Nephron progenitor cell (in vitro differentiated cells): Measurements from ENCODE around the gene PCBP3.

Experiments
- DNase-seq: peaks from one replicate; pipeline ENCODE4 v3.0.0; 2021
- H3K27ac Mint-ChIP-seq: 2 replicates; pipeline ENCODE4 v1.8.0; 2021; ENCODE audit warnings: mild to moderate bottlenecking, moderate library complexity, mixed read lengths
- H3K27me3 Mint-ChIP-seq: 2 replicates; pipeline ENCODE4 v1.8.0; 2021; ENCODE audit warnings: mild to moderate bottlenecking, low read depth, mixed read lengths; ENCODE audit not compliant: poor library complexity
- H3K36me3 Mint-ChIP-seq: 2 replicates; pipeline ENCODE4 v1.8.0; 2021; ENCODE audit warnings: low read depth, mixed read lengths
- H3K4me1 Mint-ChIP-seq: 2 replicates; pipeline ENCODE4 v1.8.0; 2021; ENCODE audit warnings: mixed read lengths
- H3K4me3 Mint-ChIP-seq: 2 replicates; pipeline ENCODE4 v1.8.0; 2021; ENCODE audit warnings: mild to moderate bottlenecking, moderate library complexity, mixed read lengths
- H3K9me3 Mint-ChIP-seq: 2 replicates; pipeline ENCODE4 v1.8.0; 2021; ENCODE audit warnings: mild to moderate bottlenecking, moderate library complexity, mixed read lengths
- CTCF ChIP-seq: fragments of 200-600 bp; sonication (generic); IDR thresholded peaks from 2 replicates; pipeline ENCODE4 v1.5.0; 2021; ENCODE audit warnings: antibody characterized with exemption

PCBP3 gene

GRCh38 chr21:45724994-45725843 is 81.7 kb downstream of the PCBP3 start:
- Mint-ChIP-seq H3K4me1 (peaks cover 5% of the 10 kb centered on the region), H3K4me3 (no peak overlapping the region), H3K27me3 (peaks cover 19% of the 10 kb centered on the region), H3K36me3 (no peaks in the 10 kb centered on the region), H3K9me3 (no peaks in the 10 kb centered on the region), H3K27ac (no peak overlapping the region)
- no peak for DNase-seq
- no peak for TF ChIP-seq CTCF

GRCh38 chr21:45725844-45726200 is 82.3 kb downstream of the PCBP3 start:
- H3K9me3 Mint-ChIP-seq: no peaks in the 10 kb centered on the region
- no peak overlapping the region for H3K27ac Mint-ChIP-seq
- TF ChIP-seq CTCF: no peak
- peaks cover 5% of the 10 kb centered on the region for H3K4me1 Mint-ChIP-seq
- no peak overlapping the region for H3K4me3 Mint-ChIP-seq
- no peaks in the 10 kb centered on the region for H3K36me3 Mint-ChIP-seq
- H3K27me3 Mint-ChIP-seq: peaks cover 17% of the 10 kb centered on the region
- DNase-seq: no peak

GRCh38 chr21:45726438-45726837 is 82.9 kb downstream of the PCBP3 start:
- DNase-seq: no peak
- TF ChIP-seq CTCF: no peak
- Mint-ChIP-seq H3K9me3 (no peaks in the 10 kb centered on the region), H3K4me1 (peaks cover 5% of the 10 kb centered on the region), H3K27me3 (peaks cover 17% of the 10 kb centered on the region), H3K4me3 (no peak overlapping the region), H3K36me3 (no peaks in the 10 kb centered on the region), H3K27ac (no peak overlapping the region)

GRCh38 chr21:45727390-45727789 is 83.9 kb downstream of the PCBP3 start:
- Mint-ChIP-seq H3K27me3 (peaks cover 17% of the 10 kb centered on the region), H3K4me3 (no peak overlapping the region)

GRCh38 chr21:45735259-45736000 is 91.9 kb downstream of the PCBP3 start:
- Mint-ChIP-seq H3K27me3 (peaks cover 4% of the 10 kb centered on the region), H3K36me3 (no peaks in the 10 kb centered on the region), H3K4me1 (peaks cover 9% of the 10 kb centered on the region), H3K27ac (no peak overlapping the region), H3K4me3 (no peak overlapping the region), H3K9me3 (peaks cover 7% of the 10 kb centered on the region)
- TF ChIP-seq CTCF: no peak
- no peak for DNase-seq

More at GRCh38 chr21:45727390-45727789, 83.9 kb downstream of the PCBP3 start:
- H3K36me3 Mint-ChIP-seq: no peaks in the 10 kb centered on the region
- H3K9me3 Mint-ChIP-seq: no peaks in the 10 kb centered on the region
- no peak for DNase-seq
- peaks cover 5% of the 10 kb centered on the region for H3K4me1 Mint-ChIP-seq
- no peak overlapping the region for H3K27ac Mint-ChIP-seq
- TF ChIP-seq CTCF: no peak
